Fibroblast of the aortic adventitia (primary cell): ENCODE data around the gene UROS. TPM values are rescaled to one million over a fixed set of nuclear protein-coding genes. Genes with fewer than 3 reads are reported as not detected.

Source experiments
- DNase-seq: peaks from one replicate; pipeline ENCODE4 v3.0.0-alpha.2; 2010; ENCODE audit warnings: low read depth
- H3K4me3 ChIP-seq: 2 replicates; pipeline ENCODE4 v1.5.1; 2011; ENCODE audit warnings: low read depth, mild to moderate bottlenecking, control low read depth, low read length, moderate library complexity
- CTCF ChIP-seq: IDR thresholded peaks from 2 replicates; pipeline ENCODE4 v1.5.1; 2011; ENCODE audit warnings: mild to moderate bottlenecking, low read length, control low read depth, inconsistent platforms; ENCODE audit not compliant: insufficient read depth
- total RNA-seq: library from RNA; depleted of rRNA; stranded (reverse); fragments of >200 nt; gene quantifications from 2 replicates; pipeline ENCODE4 v1.2.3, GENCODE V29; 2012; ENCODE audit warnings: low replicate concordance

UROS gene
- 74.7 and 131 TPM in 2 replicates for total RNA-seq

- TF ChIP-seq CTCF = no peak
These were observed at the start of gene UROS, which contains the start of gene BCCIP for GRCh38 chr10:125822878-125823662. TSS of gene UROS (minus strand) at chr10:125823258. CDS start at chr10:125816499, 6,759 bp downstream. TSS of gene BCCIP (plus strand) at chr10:125823546. CDS start at chr10:125823558, 12 bp downstream.

GRCh38 chr10:125871338-125871737 is 48.3 kb upstream of the UROS start:
- no peak for TF ChIP-seq CTCF
- H3K4me3 ChIP-seq = no peak overlapping the region
- peak; percentile 31 for DNase-seq

More at GRCh38 chr10:125822878-125823662, at the start of gene UROS, which contains the start of gene BCCIP:
- peak; percentile 92 for DNase-seq
- H3K4me3 ChIP-seq = peak within 1 kb of the TSS; percentile 98

- no peak overlapping the region for H3K4me3 ChIP-seq
- peak; percentile 73 for DNase-seq
- peak; percentile 90 for TF ChIP-seq CTCF
These were observed 45.4 kb upstream of the UROS start for GRCh38 chr10:125868372-125868975.

GRCh38 chr10:125866421-125867029 is 43.5 kb upstream of the UROS start:
- no peak for TF ChIP-seq CTCF
- H3K4me3 ChIP-seq = no peak overlapping the region
- DNase-seq = no peak

GRCh38 chr10:125865120-125865519 is 42.1 kb upstream of the UROS start:
- DNase-seq = no peak
- H3K4me3 ChIP-seq = no peak overlapping the region
- no peak for TF ChIP-seq CTCF

GRCh38 chr10:125859128-125859817 is 36.2 kb upstream of the UROS start:
- no peak for TF ChIP-seq CTCF
- H3K4me3 ChIP-seq = no peak overlapping the region
- no peak for DNase-seq
